Peyer's patch (tissue), 4 donors: ENCODE measurements around the gene VMP1. TPM values are rescaled to one million over a fixed set of nuclear protein-coding genes. Genes with fewer than 3 reads are reported as not detected.
"Not testable (repeated sequence)": the region's sequence is repeated elsewhere in the genome, so short reads cannot be mapped to it uniquely, and the experiment has no call there.

Experiments used
- DNase-seq, 3 donors: peaks; one replicate each; pipeline ENCODE4 v3.0.0-alpha.2; 2017 to 2019
- H3K27ac ChIP-seq, 4 donors: fragments of 200-600 bp; sonication (generic); one replicate each; pipeline ENCODE4 v1.5.1; 2016 to 2019
- H3K27me3 ChIP-seq, 2 donors: fragments of 200-600 bp; sonication (generic); one replicate each; pipeline ENCODE4 v1.5.1; 2019
- H3K36me3 ChIP-seq, 3 donors: fragments of 200-600 bp; sonication (generic); one replicate each; pipeline ENCODE4 v1.5.1; 2016 to 2019
- H3K4me1 ChIP-seq, 4 donors: fragments of 200-600 bp; sonication (generic); one replicate each; pipeline ENCODE4 v1.5.1; 2016 to 2019
- H3K4me3 ChIP-seq, 4 donors: fragments of 200-600 bp; sonication (generic); 1 replicate in 3 of 4; 2 replicates in 1 of 4; pipeline ENCODE4 v1.5.1; 2016 to 2019; ENCODE audit warnings: mild to moderate bottlenecking in 1 of 4
- H3K9me3 ChIP-seq, 4 donors: fragments of 200-600 bp; sonication (generic); one replicate each; pipeline ENCODE4 v1.5.1; 2016 to 2019; ENCODE audit warnings: mild to moderate bottlenecking in 1 of 4
- POLR2A ChIP-seq, 2 donors: fragments of 450-650 bp; IDR thresholded peaks; one replicate each; pipeline ENCODE4 v1.5.1; 2017; ENCODE audit warnings: antibody characterized with exemption in 2 of 2, mild to moderate bottlenecking in 2 of 2, moderate library complexity in 2 of 2
- total RNA-seq, 4 donors: library from RNA; depleted of rRNA; stranded (reverse); fragments of >200 nt; gene quantifications; one replicate each; pipeline ENCODE4 v1.1.0, GENCODE V29; 2016
- TF ChIP-seq, protein P1 (sequence below), 6 experiments: fragments of 450-650 bp in 4 of 6; fragments of 200-600 bp in 2 of 6; sonication (generic) in 1 of 6; IDR thresholded peaks; one replicate each; pipeline ENCODE4 v1.5.1; 2017 to 2019; ENCODE audit warnings: antibody characterized with exemption in 6 of 6, mild to moderate bottlenecking in 3 of 6, moderate library complexity in 1 of 6

Gene VMP1
- total RNA-seq, 4 donors from 2014 or later = 228 to 366 (median 332) TPM

DNA sequence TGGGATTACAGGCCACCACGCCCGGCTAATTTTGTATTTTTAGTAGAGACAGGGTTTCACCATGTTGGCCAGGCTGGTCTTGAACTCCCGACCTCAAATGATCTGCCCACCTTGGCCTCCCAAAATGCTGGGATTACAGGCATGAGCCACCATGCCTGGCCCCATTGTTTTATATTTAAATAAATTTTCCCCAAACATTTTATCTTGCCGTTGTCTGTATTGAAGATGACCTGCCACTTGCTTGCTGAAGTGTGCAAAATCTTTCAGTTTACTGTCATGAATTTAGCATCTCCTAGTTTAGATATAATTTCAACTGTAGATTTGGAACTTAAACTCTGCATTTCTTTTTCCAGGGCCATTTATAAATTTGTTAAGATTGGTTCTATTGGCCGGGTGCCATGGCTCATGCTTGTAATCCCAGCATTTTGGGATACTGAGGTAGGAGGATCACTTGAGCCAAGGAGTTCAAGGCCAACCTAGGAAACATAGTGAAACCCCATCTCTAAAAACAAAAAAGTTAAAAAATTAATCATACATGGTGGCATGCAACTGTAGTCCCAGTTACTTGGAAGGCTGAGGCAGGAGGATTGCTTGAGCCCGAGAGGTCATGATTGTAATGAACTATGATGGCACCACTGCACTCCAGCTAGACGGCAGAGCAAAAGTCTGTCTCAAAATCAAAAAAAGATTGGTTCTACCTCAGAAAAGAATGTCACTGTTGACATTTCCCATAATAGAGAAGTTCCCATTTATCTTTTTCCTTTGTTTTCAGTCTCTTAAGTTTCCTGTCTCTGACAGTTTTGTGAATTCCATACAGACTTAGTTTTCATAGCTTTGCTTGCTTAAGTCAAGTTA lies 84.4 kb downstream of the VMP1 start:
- no peaks in the 10 kb centered on the region for H3K27me3 ChIP-seq
- peaks cover 0 to 15% (median 0%) of the 10 kb centered on the region in 3 donors for H3K36me3 ChIP-seq
- H3K4me1 ChIP-seq = peaks cover 0 to 15% (median 5%) of the 10 kb centered on the region in 4 donors
- H3K27ac ChIP-seq = no peak overlapping the region
- DNase-seq = no peak
- no peak overlapping the region for H3K4me3 ChIP-seq
- TF ChIP-seq, protein P1, sequence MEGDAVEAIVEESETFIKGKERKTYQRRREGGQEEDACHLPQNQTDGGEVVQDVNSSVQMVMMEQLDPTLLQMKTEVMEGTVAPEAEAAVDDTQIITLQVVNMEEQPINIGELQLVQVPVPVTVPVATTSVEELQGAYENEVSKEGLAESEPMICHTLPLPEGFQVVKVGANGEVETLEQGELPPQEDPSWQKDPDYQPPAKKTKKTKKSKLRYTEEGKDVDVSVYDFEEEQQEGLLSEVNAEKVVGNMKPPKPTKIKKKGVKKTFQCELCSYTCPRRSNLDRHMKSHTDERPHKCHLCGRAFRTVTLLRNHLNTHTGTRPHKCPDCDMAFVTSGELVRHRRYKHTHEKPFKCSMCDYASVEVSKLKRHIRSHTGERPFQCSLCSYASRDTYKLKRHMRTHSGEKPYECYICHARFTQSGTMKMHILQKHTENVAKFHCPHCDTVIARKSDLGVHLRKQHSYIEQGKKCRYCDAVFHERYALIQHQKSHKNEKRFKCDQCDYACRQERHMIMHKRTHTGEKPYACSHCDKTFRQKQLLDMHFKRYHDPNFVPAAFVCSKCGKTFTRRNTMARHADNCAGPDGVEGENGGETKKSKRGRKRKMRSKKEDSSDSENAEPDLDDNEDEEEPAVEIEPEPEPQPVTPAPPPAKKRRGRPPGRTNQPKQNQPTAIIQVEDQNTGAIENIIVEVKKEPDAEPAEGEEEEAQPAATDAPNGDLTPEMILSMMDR (IDR thresholded peaks at IDR 0.05) = no peak
- no peak for TF ChIP-seq POLR2A (IDR thresholded peaks at IDR 0.05)
- H3K9me3 ChIP-seq = no peaks in the 10 kb centered on the region

DNA sequence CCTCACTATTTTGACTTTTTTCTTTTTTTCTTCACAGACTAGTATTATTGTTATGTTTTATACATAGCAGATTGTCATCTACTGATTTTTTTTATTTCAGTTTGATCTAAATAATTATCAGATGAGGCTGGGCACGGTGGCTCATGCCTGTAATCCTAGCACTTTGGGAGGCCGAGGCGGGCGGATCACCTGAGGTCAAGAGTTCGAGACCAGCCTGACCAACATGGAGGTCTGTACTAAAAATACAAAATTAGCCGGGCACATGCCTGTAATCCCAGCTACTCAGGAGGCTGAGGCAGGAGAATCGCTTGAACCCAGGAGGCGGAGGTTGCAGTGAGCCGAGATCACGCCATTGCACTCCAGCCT lies 85.0 kb downstream of the VMP1 start:
- H3K4me3 ChIP-seq, H3K4me1 ChIP-seq, H3K27ac ChIP-seq, DNase-seq, H3K27me3 ChIP-seq, H3K9me3 ChIP-seq: not testable (repeated sequence)
- peaks cover 0 to 16% (median 0%) of the 10 kb centered on the region in 3 donors for H3K36me3 ChIP-seq

DNA sequence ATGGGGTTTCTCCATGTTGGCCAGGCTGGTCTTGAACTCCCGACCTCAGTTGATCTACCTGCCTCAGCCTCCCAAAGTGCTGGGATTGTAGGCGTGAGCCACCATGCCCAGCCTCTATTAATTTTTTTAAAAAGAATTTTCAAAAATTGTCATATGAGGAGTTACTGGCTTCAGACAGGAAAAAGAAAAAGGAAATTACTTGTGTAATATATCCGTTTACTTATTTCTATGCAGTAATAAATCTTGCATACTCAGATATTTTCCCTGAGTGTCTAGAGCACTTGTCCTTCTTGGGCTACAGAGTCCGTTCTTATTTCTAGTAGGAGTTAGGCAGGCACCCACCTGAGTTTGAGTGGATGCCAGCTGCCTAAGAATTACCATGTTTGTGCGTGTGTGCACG lies 85.8 kb downstream of the VMP1 start:
- H3K4me1 ChIP-seq = peaks cover 0 to 2% (median under 1%) of the 10 kb centered on the region in 4 donors
- H3K27me3 ChIP-seq = no peaks in the 10 kb centered on the region
- no peak for DNase-seq
- H3K4me3 ChIP-seq = no peak overlapping the region
- H3K9me3 ChIP-seq = no peaks in the 10 kb centered on the region
- peaks cover 0 to 16% (median 0%) of the 10 kb centered on the region in 3 donors for H3K36me3 ChIP-seq
- no peak overlapping the region for H3K27ac ChIP-seq
- no peak for TF ChIP-seq POLR2A (IDR thresholded peaks at IDR 0.05)
- TF ChIP-seq, protein P1 (IDR thresholded peaks at IDR 0.05) = no peak

DNA sequence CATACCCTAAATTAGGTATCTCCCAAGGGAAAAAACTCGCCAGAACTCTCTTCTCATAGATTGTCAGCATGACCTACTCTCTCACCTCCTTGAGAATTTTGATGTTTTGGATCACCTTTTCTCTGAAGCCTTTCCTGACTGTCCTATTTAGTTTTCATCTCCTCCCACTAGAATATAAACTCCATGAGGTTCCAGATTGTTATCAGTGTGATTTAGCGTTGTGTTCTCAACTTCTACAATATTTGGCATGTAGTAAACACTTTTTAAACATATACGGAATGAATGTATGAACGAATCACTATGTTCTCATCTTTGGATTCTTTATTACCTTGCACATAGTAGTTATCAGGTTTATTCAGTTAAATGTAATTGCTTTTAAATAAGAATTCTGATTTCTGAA lies 88.7 kb downstream of the VMP1 start:
- H3K27ac ChIP-seq = no peak overlapping the region
- no peaks in the 10 kb centered on the region for H3K27me3 ChIP-seq
- no peaks in the 10 kb centered on the region for H3K9me3 ChIP-seq
- no peak overlapping the region for H3K4me3 ChIP-seq
- DNase-seq = no peak
- H3K4me1 ChIP-seq = peaks cover 0 to 2% (median 0%) of the 10 kb centered on the region in 4 donors
- peaks cover 0 to 16% (median 0%) of the 10 kb centered on the region in 3 donors for H3K36me3 ChIP-seq
- no peak for TF ChIP-seq POLR2A (IDR thresholded peaks at IDR 0.05)
- TF ChIP-seq, protein P1 (IDR thresholded peaks at IDR 0.05) = no peak

DNA sequence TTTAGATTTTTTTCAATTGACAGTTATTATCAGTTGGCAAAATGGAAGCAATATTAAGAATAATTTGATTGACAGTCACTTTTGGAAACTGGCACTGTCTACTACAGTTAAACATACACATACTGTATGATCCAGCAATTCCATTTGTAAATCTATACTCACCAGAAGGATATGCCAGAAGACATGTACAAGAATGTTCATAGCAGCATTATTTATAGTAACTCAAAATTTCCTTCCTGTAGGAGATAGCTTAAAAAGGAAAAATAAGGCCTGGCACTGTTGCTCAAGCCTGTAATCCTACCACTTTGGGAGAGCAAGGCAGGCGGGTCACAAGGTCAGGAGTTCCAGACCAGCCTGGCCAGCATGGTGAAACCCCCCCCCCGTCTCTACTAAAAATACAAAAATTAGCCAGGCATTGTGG lies 89.3 kb downstream of the VMP1 start:
- Histone ChIP-seq H3K27me3 (no peaks in the 10 kb centered on the region), H3K36me3 (peaks cover 0 to 16% (median 0%) of the 10 kb centered on the region in 3 donors), H3K4me1 (peaks cover 0 to 2% (median 0%) of the 10 kb centered on the region in 4 donors), H3K4me3 (no peak overlapping the region), H3K9me3 (no peaks in the 10 kb centered on the region), H3K27ac (no peak overlapping the region)
- TF ChIP-seq POLR2A (IDR thresholded peaks at IDR 0.05) = no peak
- TF ChIP-seq, protein P1 (IDR thresholded peaks at IDR 0.05) = no peak
- DNase-seq = no peak

DNA sequence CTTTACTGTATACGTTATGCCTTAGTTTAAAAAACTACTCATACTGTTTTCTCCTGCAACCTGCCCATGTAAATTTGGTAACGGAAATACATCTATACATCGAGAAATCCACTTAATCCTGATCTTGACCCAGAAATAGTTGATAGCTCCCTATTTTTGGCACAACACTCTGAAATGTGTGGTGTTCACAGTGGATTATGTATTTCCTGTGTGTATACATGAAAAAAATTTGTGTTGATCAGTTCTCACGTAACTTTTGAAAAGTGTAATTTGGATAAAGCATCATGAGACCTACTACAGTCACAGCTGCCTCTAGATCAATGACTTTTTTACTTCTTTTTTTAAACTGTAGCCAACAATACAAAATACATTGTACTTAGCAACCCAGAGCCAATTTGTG lies 90.7 kb downstream of the VMP1 start:
- TF ChIP-seq, protein P1 (IDR thresholded peaks at IDR 0.05) = no peak
- TF ChIP-seq POLR2A (IDR thresholded peaks at IDR 0.05) = no peak
- Histone ChIP-seq H3K4me1 (peaks cover 0 to 2% (median 0%) of the 10 kb centered on the region in 4 donors), H3K27me3 (no peaks in the 10 kb centered on the region), H3K9me3 (no peaks in the 10 kb centered on the region), H3K4me3 (no peak overlapping the region), H3K27ac (no peak overlapping the region), H3K36me3 (peaks cover 0 to 10% (median 0%) of the 10 kb centered on the region in 3 donors)
- DNase-seq = no peak
